HT1080 (cell line): Measurements from ENCODE around the gene MYOD1. TPM values are rescaled to one million over a fixed set of nuclear protein-coding genes. Genes with fewer than 3 reads are reported as not detected.
A peak's percentile ranks its signal among the peaks of the same experiment; 100 is the strongest.

Experiments used
- DNase-seq: peaks from one replicate; pipeline ENCODE4 v3.0.0-alpha.2; 2015; ENCODE audit warnings: low read depth
- total RNA-seq: library from RNA; depleted of rRNA; stranded (reverse); fragments of >200 nt; shearing (Covaris generic); gene quantifications from 2 replicates; pipeline ENCODE4 v1.2.3, GENCODE V29; 2014

Gene MYOD1
- total RNA-seq, 1 experiment from 2014 or later = not detected

DNA sequence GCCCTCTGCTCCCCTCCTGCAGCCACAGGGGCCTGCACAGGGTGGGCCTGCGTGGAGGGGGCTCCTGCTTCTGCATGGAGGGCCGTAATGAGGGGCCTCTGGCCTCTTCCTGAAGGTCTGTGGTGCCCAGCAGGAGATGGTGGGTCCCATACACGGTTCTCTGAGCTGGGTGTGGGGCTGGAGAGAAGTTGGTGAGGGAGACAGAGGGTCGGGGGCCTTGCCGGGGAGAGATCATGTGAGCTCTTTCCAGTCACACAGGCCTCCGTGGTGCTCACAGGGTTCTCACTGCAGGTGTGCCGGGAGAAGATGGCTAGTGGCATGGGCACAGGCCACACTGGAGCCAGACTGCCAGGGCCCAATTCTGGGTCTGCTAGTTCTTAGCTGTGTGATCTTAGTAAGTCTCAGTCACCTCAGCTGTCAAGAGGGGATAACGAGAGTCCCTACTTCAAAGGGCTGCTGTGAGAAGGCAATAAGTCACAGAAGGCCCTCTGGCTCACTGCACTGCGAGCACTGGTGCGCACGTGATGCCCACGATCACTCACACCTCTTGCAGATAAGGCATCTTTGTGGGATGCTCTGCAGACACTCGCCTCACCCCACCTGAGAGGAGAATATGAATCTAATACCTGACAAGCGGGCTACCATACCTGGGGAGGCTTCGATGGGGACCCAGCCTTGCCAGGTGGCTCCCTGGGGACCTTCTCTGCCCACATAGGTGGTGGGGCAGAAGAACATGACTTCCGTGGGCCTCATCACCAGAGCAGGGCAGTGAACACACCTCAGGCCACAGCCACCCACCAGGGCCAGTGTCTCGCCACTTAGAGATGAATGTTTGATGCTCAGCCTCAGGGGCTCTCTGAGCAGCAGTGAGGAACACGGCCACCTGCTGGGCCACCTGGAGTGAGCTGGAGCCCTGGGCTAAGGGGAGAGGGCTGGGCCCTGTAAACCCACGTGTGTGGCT lies 29.7 kb downstream of the MYOD1 start:
- no peak for DNase-seq

GRCh38 chr11:17750013-17750800 lies 30.8 kb downstream of the MYOD1 start:
- DNase-seq = no peak

DNA sequence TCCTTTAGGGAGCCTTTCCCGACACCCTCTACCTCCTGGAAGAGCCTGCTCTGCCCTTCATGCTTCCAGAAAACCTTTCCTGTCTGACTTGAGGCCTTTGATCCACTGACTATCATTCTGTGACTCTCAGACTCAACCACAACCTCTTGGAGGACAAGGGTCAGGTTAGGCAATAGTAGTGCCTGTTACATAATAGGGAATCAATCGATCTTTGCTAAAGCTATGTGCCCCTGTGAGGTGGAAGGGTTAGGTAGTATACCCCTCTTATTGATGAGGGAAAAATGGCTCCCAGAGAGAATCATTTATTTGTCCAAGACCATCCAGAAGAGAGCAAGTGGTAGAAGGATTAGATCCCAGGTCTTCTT lies 31.4 kb downstream of the MYOD1 start:
- DNase-seq = no peak

DNA sequence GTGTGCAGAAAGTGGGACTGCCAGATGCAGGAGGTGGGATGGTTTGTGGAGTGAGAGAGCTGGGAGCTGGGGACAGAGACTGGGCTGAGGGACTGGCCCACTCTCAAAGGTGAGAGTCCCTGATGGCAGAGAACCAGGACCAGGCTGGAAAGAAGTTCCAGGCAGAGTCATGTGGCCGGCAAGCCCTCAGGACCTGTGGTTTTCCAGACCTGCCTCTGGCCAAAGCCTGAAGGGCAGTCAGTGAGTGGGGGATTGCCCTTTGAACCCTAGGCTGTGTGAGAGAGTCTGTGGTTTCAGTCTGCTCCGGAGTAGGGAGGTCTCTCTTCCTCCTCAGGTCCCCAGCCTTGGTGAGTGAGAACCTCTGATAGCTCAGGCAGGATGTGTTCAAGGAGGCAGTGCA lies 32.2 kb downstream of the MYOD1 start:
- DNase-seq = no peak

DNA sequence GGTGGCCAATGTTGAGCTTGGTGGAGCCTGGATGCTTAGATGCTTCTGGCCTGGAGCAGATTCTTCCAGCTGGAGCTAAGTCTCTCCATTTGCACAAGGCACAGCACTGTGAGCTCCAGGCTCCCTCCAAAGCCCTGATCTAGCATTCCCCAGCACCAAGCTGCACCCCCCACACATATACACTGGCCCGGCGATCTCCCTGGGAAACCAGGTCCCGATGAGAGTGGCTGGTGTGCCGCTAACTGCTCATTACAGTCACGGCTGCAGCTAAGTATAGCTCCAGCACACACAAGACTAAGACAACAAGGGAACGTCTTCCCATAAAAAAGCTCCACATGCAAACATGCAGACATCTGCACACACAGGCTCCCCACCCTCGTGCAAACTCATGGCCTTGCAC lies 32.8 kb downstream of the MYOD1 start:
- no peak for DNase-seq

DNA sequence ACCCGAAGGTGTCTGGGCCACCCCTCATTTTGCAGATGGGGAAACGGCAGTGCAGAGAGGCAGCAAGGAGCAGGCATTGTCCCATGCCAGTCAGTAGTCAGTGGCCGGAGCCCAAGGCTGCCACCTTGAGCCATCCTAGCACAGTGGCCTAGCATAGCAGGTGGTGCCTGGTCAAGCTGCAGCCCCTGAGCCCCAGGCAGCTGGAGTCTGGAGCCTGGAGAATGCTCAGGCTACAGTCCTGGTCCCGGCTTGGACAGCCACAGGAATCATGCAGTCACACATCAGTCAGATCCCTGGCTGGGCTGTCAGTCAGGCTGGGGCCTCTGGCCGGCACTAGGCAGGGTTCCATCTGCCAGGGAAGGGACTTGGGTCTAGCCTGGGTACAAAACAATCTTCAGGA lies 33.8 kb downstream of the MYOD1 start:
- no peak for DNase-seq

DNA sequence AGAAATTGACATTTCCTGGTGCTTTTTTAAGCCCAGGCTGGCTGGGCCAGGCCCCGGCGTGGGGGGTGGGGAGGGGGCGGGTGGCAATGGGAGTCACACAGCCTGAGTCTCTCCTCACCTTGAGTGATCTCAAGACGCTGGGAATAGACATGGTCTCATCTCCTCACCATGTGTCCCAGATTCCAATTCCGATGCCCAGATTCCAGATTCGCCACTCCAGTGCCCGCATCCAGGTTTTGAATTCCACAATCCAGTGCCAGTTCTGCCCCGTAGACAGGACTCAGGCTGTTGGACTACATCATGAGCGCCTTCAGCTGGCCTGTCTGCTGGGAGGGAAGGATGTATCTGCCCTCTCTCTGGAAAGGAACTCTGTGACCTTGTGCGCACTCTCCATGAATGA lies 34.3 kb downstream of the MYOD1 start:
- no peak for DNase-seq

DNA sequence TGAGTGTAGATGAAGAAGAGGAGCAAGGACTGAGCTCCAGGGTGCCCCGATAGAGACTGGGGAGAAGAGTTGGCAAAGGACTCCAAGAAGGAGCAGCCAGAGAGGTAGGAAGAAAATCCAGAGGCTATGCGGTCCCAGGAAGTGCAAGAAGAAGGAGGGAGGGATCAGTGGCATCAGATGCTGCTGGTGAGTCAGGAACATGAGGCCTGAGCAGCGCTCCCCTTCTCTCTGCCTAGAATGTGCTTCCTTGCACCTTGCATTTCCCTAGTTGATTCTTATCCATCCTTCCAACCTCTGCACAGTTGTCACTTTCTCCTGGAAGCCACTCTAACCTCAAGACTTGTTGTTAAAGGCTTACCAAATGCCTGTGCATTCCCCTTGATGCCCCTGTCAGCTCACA lies 36.5 kb downstream of the MYOD1 start:
- no peak for DNase-seq

DNA sequence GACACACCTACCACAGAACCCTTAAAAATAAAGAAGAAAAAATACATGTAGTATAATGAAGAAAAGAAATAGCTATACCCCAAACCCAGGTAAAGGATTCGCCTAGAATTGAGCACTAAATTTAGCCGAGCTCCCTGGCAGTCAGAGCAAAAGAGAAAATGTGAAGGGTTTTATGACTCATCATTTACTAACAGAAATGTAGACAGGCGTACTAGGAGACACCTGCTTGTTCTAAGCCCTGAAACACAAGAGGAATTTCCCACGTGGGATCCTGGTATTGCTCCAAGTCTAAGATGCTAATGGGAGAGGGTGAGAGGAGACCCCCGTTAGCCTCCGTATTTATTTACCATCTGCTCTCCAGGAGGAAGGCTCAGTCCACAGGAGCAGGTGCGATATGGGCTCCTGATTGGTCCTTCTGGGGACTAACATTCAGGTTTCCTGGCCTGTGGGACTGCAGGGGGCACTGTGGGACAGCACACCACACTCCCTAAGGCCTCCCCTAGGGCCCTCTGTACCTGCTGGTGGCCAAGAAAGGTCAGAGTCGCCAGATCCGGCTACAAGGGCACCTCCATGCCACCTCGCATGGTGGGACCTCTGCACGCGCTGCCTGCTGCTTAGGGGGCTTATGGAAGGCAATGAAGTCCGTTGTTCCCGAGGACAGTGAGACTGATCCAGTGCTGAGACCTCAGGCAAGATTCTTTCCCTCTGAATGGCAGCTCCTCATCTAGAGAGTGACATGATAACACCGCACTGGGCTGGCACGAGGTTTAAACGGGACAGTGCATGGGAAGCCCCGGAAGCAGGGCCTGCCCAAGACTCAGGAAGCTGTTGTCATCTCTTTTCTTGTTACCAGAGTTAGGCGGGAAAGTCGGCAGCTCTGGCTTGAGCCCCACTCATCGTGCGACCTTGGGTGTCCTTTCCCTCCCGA lies 41.0 kb downstream of the MYOD1 start:
- DNase-seq = peak; percentile 67

DNA sequence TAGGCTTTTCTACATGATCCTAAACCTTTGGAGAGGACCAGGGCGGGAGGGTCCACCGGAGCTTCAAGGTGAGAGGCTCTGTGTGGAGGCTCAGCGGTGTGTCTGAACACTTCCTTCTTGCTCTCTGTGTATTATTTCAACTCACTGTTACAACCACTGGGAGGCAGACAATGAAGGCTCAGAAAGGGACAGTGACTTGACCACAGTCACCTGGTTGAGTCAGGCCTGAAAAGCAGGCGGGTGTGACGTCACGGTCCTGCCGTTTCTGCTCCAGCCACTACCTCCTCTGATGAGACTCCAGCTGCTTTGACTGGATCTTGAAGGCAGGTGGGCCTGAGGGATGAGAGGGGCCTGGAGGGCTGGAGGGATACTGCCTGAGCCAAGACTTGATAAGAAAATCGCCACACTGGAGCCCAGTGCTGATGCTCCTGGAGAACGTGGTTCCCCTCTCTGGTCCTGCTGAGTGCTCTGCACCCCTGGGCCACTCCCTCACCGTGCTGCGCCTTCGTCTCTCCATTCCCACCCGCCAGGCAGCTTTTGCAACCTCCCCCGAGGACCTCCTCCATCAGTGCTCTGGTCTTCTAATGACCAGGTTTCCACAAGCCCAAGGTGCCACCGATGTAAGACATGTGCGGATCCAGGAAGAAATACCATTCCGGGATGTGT lies 43.1 kb downstream of the MYOD1 start:
- DNase-seq = peak; percentile 44

DNA sequence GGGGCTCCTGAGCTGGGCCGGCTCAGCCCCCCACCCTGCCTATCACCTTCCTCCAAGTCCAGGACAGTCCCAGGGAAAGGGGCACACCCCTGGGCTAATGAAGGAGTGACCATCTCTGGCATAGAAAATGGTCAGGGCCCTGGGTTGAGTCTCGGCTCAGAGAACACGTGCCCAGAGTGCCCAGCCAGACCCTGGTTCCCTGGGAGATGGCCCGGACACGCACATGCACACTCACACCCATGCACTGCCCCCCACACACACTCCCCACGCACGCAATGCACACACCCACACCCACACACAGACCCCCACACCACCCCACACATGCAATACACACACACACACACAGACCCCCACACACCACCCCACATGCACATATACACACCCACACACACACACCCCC lies 43.9 kb downstream of the MYOD1 start:
- no peak for DNase-seq

- no peak for DNase-seq
Measured at GRCh38 chr11:17763703-17764102, 44.3 kb downstream of the MYOD1 start.

DNA sequence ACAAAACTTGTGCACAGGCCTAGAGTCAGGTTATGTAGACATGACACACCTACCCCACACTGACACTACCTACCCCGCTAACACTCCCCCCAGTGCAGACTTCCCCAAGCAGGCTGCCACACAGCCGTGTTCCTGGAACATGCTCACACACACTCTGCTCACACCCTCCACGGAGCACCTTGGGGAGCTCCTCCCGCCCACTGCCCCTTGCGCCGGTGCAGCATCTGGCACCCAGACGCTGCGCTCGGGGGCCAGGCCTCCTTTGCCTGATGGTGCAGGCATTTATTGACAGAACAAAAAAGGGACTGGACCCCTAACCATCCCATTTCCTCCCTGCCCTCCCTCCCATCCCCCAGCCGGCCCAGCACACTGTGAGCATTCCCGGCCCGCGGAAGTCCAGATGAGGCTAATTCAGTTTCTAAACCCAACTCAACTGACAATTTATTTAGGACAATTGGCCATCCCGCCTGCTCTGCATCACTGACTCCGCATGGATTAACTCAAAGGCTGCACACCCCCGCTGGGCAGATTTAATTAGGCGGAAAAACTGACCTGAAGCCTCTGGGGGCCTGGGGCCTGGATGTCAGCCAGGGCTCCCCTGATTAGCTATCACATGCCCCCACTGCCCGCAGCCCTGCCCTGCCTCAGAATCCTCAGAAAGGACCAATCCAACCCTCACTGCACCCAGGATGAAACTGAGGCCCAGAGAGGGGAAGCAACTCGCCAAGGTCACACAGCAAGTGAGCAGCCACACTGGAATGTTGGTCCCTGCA lies 45.3 kb downstream of the MYOD1 start:
- DNase-seq = no peak

GRCh38 chr11:17765356-17766072 lies 46.1 kb downstream of the MYOD1 start:
- no peak for DNase-seq

- no peak for DNase-seq
Measured at GRCh38 chr11:17766073-17766359, 46.6 kb downstream of the MYOD1 start.

- no peak for DNase-seq
Measured at GRCh38 chr11:17766590-17766989, 47.2 kb downstream of the MYOD1 start.

- DNase-seq = no peak
Measured at GRCh38 chr11:17767301-17767885, 48.0 kb downstream of the MYOD1 start.

DNA sequence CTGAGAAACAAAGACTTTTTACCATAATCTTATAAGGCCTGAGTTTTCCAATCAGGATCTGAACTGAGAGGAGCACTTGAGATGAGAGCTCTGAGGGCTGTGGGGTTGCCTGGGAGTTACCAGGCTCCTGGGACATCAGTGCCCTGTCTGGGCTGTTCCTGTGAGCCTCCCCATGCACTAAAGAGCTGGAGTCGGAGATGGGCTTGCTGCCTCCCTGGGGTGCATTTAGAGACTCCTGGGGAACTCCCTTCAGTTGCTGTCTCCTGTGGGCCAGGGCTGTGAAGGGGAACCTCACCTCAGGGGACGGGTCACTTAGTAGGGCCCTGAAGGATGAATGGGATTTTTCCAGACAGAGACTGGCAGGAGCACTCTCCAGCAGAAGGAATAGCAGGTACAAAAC lies 48.5 kb downstream of the MYOD1 start:
- DNase-seq = no peak

GRCh38 chr11:17768547-17768946 lies 49.2 kb downstream of the MYOD1 start:
- DNase-seq = no peak
